GM12878 (cell line): Measurements from ENCODE around the gene PDCD6IP. TPM values are rescaled to one million over a fixed set of nuclear protein-coding genes. Genes with fewer than 3 reads are reported as not detected.

Experiments
- ATAC-seq: fragments of 200-7000 bp; cut with Tn5 transposase; 3 replicates; pipeline ENCODE4 v1.9.1; 2020; ENCODE audit warnings: mild to moderate bottlenecking, moderate library complexity
- BruUV-seq: library from RNA; stranded (reverse); fragments of 400-500 nt; replicated peaks from 2 replicates; lab custom pipeline; 2021; lab: Mats Ljungman, UMichigan
- CTCF ChIA-PET: fragments of 300-600 bp; sonication (Branson Sonifier 250); formaldehyde crosslinking; extraction: SDS; loops from one replicate; lab custom pipeline; 2021; ENCODE audit warnings: inconsistent platforms; lab: Yijun Ruan, JAX
- POLR2A ChIA-PET: fragments of 350-600 bp; formaldehyde crosslinking; extraction: SDS; loops from one replicate; lab custom pipeline; 2021; ENCODE audit warnings: inconsistent platforms; lab: Charles Lee
- RAD21 ChIA-PET: fragments of 300-600 bp; sonication (Branson Sonifier 250); formaldehyde crosslinking; loops from one replicate; lab custom pipeline; 2023; ENCODE audit warnings: antibody characterized with exemption; ENCODE audit not compliant: unreplicated experiment; lab: Charles Lee
- SMC1A ChIA-PET: fragments of 300-600 bp; sonication (Branson Sonifier 250); formaldehyde crosslinking; loops from one replicate; lab custom pipeline; 2023; ENCODE audit not compliant: unreplicated experiment, uncharacterized antibody; lab: Charles Lee
- DNase-seq: peaks from one replicate; pipeline ENCODE4 v3.0.0-alpha.2; 2011; ENCODE audit warnings: low read depth, low spot score
- FAIRE-seq: peaks from 3 replicates; lab custom pipeline; 2011; peaks lifted over from hg19 to GRCh38; lab: Jason Lieb, UNC
- H2AFZ ChIP-seq: 2 replicates; pipeline ENCODE4 v1.6.0; 2011; ENCODE audit warnings: low read depth, low read length, control low read depth; ENCODE audit not compliant: control insufficient read depth
- H3K27ac ChIP-seq: 2 replicates; pipeline ENCODE4 v1.5.1; 2011; ENCODE audit warnings: control low read depth; ENCODE audit not compliant: control insufficient read depth, insufficient read depth
- H3K27me3 ChIP-seq, 2 experiments: replicated peaks in 1 of 2; 2 replicates each; pipeline versions ENCODE4 v1.6.0 to v1.6.1; 2011; ENCODE audit warnings: low read length in 1 of 2; ENCODE audit not compliant: control insufficient read depth in 2 of 2, insufficient read depth in 2 of 2
- H3K36me3 ChIP-seq, 2 experiments: 2 replicates each; pipeline ENCODE4 v1.5.1; 2011; ENCODE audit warnings: low read length in 1 of 2; ENCODE audit not compliant: control insufficient read depth in 2 of 2, insufficient read depth in 2 of 2
- H3K4me1 ChIP-seq: 2 replicates; pipeline ENCODE4 v1.6.1; 2011; ENCODE audit warnings: mild to moderate bottlenecking, low read length, moderate library complexity, mixed read lengths; ENCODE audit not compliant: control insufficient read depth, insufficient read depth
- H3K4me2 ChIP-seq: 2 replicates; pipeline ENCODE4 v1.6.0; 2011; ENCODE audit warnings: control low read depth; ENCODE audit not compliant: control insufficient read depth, insufficient read depth
- H3K4me3 ChIP-seq: fragments of 200-600 bp; sonication (generic); 2 replicates; pipeline ENCODE4 v1.5.1; 2016
- H3K79me2 ChIP-seq: 2 replicates; pipeline ENCODE4 v1.6.0; 2011; ENCODE audit warnings: low read length; ENCODE audit not compliant: control insufficient read depth, insufficient read depth
- H3K9ac ChIP-seq: 2 replicates; pipeline ENCODE4 v1.8.0; 2011; ENCODE audit warnings: low read length, control low read depth, mixed read lengths; ENCODE audit not compliant: control insufficient read depth, insufficient read depth
- H3K9me3 ChIP-seq: replicated peaks from 3 replicates; pipeline ENCODE4 v1.5.1; 2011; ENCODE audit warnings: mild to moderate bottlenecking, low read length; ENCODE audit not compliant: control insufficient read depth, insufficient read depth
- H4K20me1 ChIP-seq: 2 replicates; pipeline ENCODE4 v1.6.0; 2011; ENCODE audit not compliant: control insufficient read depth, insufficient read depth
- BMI1 ChIP-seq: fragments of 450-650 bp; IDR thresholded peaks from 2 replicates; pipeline ENCODE4 v1.6.1; 2016; ENCODE audit warnings: mild to moderate bottlenecking, moderate library complexity, borderline replicate concordance
- CEBPZ ChIP-seq: fragments of 150-350 bp; IDR thresholded peaks from 2 replicates; pipeline ENCODE4 v1.6.1; 2016; ENCODE audit warnings: low read depth, low read length
- HSF1 ChIP-seq: fragments of 150-350 bp; IDR thresholded peaks from 2 replicates; pipeline ENCODE4 v1.6.1; 2014; ENCODE audit warnings: mild to moderate bottlenecking, low read depth, low read length
- MTA2 ChIP-seq: fragments of 450-650 bp; IDR thresholded peaks from 2 replicates; pipeline ENCODE4 v1.6.1; 2016; ENCODE audit warnings: low read depth, mild to moderate bottlenecking, moderate library complexity
- NR2C1 ChIP-seq: fragments of 450-650 bp; IDR thresholded peaks from 2 replicates; pipeline ENCODE4 v1.6.1; 2017; ENCODE audit warnings: antibody characterized with exemption, mild to moderate bottlenecking, moderate library complexity
- POLR2AphosphoS2 ChIP-seq: IDR thresholded peaks from 2 replicates; pipeline ENCODE4 v1.6.1; 2011; ENCODE audit warnings: low read depth, mild to moderate bottlenecking, low read length, improper control_type of control experiment, moderate library complexity
- SKIL ChIP-seq: fragments of 450-650 bp; IDR thresholded peaks from 2 replicates; pipeline ENCODE4 v1.6.1; 2017; ENCODE audit warnings: mild to moderate bottlenecking, low read depth, inconsistent platforms; ENCODE audit not compliant: poor library complexity, severe bottlenecking
- SMC3 ChIP-seq: IDR thresholded peaks from 2 replicates; pipeline ENCODE4 v1.6.1; 2011; ENCODE audit warnings: low read length, improper control_type of control experiment, borderline replicate concordance
- WRNIP1 ChIP-seq: IDR thresholded peaks from 2 replicates; pipeline ENCODE4 v1.6.1; 2011; ENCODE audit warnings: low read depth, low read length, improper control_type of control experiment, borderline replicate concordance
- WGBS: methylation state at CpG from one replicate; pipeline ENCODE4 v1.1.6; 2016; ENCODE audit warnings: low lambda C conversion rate; ENCODE audit not compliant: insufficient replicate concordance, insufficient coverage; ENCODE audit errors: missing lambda C conversion rate; 5-methylcytosine and 5-hydroxymethylcytosine counted together
- in situ Hi-C: fragments of 300-500 bp; cut with MboI; formaldehyde crosslinking; loops from 9 replicates; pipeline ENCODE4 v1.14.3; 2018; ENCODE audit warnings: mixed read lengths
- intact Hi-C: fragments of 100-400 bp; cut with micrococcal nuclease; formaldehyde crosslinking; loops from one replicate; pipeline ENCODE4 v1.14.2; 2022; ENCODE audit not compliant: unreplicated experiment
- polyA plus RNA-seq, 11 experiments: library from polyadenylated mRNA; depleted of rRNA in 4 of 11; unstranded in 6 of 11; stranded (reverse) in 5 of 11; fragments of >200 nt; fragmentation: Nextera tagmentation in 4 of 11; fragmentation: Illumina TruSeq in 1 of 11; extraction: Ambion mirVana in 4 of 11; extraction: Trizol in 1 of 11; gene quantifications; 1 replicate in 1 of 11; 2 replicates in 10 of 11; pipeline versions ENCODE4 v1.2.1 to v1.2.3, GENCODE V29; 2011 to 2016; ENCODE audit warnings: inconsistent platforms in 2 of 11, missing spikeins in 2 of 11, low read depth in 1 of 11
- total RNA-seq, 4 experiments: library from RNA; depleted of rRNA in 3 of 4; stranded (reverse); fragments of >200 nt in 3 of 4; fragmentation: Illumina TruSeq in 1 of 4; extraction: Trizol in 1 of 4; gene quantifications; 2 replicates each; pipeline versions ENCODE4 v1.2.1 to v1.2.3, GENCODE V29; 2013 to 2021
- TF ChIP-seq, protein P1 (sequence below): fragments of 450-650 bp; formaldehyde crosslinking; IDR thresholded peaks from 2 replicates; pipeline ENCODE4 v1.4.0; 2020; ENCODE audit warnings: mild to moderate bottlenecking, moderate library complexity

The PDCD6IP gene
- total and polyA plus RNA-seq, 10 of the 15 experiments (the other 5 are each of a cell fraction or from before 2014, with no cell fraction given): 16.0 to 169 (median 81.2) TPM

DNA sequence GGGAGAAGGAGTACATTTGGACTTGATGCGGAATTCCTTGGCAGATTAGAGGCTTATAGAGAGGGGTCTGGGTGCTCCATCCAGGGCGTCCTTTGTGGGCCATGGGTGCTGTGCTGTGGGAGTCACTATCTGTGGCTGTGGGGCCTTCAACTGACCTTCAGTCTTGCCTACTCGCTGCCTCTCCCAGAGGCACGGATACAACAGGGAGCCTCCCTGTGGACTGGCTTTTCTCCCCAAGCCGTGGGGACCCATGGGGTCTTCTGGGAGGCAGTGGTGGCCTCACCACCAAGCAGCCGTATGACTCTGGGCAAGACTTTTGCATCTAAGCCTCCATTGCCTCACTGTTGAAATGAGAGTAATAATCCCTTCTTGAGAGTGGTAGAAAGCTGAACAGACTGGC, 83.9 kb downstream of the PDCD6IP start:
- in situ Hi-C loops: loop anchor here (5.0 kb wide), 1 partner anchor 800 kb away; no protein-coding TSS in a partner anchor

More for the DNA sequence above, 83.9 kb downstream of the PDCD6IP start:
- H4K20me1 ChIP-seq: no peaks in the 10 kb centered on the region
- intact Hi-C loops: loop anchor here (5.0 to 10.0 kb wide), 3 partner anchors 135 to 513 kb away; no protein-coding TSS in a partner anchor
- no peaks in the 10 kb centered on the region for H3K36me3 ChIP-seq
- H3K4me3 ChIP-seq: no peak overlapping the region
- H3K4me1 ChIP-seq: peaks cover 4% of the 10 kb centered on the region; the same call in 1 of the 2 replicates
- no peaks in the 10 kb centered on the region for H3K27me3 ChIP-seq
- POLR2A ChIA-PET: no interaction called here
- H2AFZ ChIP-seq: no peak overlapping the region
- BruUV-seq: no TSS peak
- H3K9ac ChIP-seq: no peak overlapping the region
- DNase-seq: no peak
- H3K79me2 ChIP-seq: no peaks in the 10 kb centered on the region
- RAD21 ChIA-PET: interaction anchor here (2.2 to 3.0 kb wide), 3 partner anchors 225 to 802 kb away, joined by 11 to 66 read pairs (median 19); no protein-coding TSS in a partner anchor
- CTCF ChIA-PET: interaction anchor here (1.0 to 11.1 kb wide), 14 partner anchors 9 to 807 kb away, joined by 3 to 170 read pairs (median 6); no protein-coding TSS in a partner anchor
- FAIRE-seq: no peak
- H3K27ac ChIP-seq: no peak overlapping the region
- SMC1A ChIA-PET: interaction anchor here (1.3 to 3.2 kb wide), 7 partner anchors 8 to 805 kb away, joined by 3 to 60 read pairs (median 10); no protein-coding TSS in a partner anchor
- WGBS: 23% methylated on average over 6 of the region's 6 CpGs
- TF ChIP-seq, protein P1, sequence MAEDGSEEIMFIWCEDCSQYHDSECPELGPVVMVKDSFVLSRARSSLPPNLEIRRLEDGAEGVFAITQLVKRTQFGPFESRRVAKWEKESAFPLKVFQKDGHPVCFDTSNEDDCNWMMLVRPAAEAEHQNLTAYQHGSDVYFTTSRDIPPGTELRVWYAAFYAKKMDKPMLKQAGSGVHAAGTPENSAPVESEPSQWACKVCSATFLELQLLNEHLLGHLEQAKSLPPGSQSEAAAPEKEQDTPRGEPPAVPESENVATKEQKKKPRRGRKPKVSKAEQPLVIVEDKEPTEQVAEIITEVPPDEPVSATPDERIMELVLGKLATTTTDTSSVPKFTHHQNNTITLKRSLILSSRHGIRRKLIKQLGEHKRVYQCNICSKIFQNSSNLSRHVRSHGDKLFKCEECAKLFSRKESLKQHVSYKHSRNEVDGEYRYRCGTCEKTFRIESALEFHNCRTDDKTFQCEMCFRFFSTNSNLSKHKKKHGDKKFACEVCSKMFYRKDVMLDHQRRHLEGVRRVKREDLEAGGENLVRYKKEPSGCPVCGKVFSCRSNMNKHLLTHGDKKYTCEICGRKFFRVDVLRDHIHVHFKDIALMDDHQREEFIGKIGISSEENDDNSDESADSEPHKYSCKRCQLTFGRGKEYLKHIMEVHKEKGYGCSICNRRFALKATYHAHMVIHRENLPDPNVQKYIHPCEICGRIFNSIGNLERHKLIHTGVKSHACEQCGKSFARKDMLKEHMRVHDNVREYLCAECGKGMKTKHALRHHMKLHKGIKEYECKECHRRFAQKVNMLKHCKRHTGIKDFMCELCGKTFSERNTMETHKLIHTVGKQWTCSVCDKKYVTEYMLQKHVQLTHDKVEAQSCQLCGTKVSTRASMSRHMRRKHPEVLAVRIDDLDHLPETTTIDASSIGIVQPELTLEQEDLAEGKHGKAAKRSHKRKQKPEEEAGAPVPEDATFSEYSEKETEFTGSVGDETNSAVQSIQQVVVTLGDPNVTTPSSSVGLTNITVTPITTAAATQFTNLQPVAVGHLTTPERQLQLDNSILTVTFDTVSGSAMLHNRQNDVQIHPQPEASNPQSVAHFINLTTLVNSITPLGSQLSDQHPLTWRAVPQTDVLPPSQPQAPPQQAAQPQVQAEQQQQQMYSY (CRISPR knock-in tag): no peak
- TF ChIP-seq NR2C1: no peak
- no peak for TF ChIP-seq SMC3
- TF ChIP-seq POLR2AphosphoS2: no peak
- no peak for TF ChIP-seq HSF1
- TF ChIP-seq SKIL: no peak
- TF ChIP-seq MTA2: no peak
- no peak for TF ChIP-seq CEBPZ
- TF ChIP-seq WRNIP1: no peak
- TF ChIP-seq BMI1: no peak
- no peaks in the 10 kb centered on the region for H3K9me3 ChIP-seq
- no peak for ATAC-seq
- no peak overlapping the region for H3K4me2 ChIP-seq
